ENCODE measurements around the gene NUP210. TPM values are rescaled to one million over a fixed set of nuclear protein-coding genes. Genes with fewer than 3 reads are reported as not detected.

The NUP210 gene
- total and polyA plus RNA-seq, 2 donors (not counting 3 experiments of a cell fraction or from before 2014, with no cell fraction given) = 0.14 to 0.84 TPM

DNA sequence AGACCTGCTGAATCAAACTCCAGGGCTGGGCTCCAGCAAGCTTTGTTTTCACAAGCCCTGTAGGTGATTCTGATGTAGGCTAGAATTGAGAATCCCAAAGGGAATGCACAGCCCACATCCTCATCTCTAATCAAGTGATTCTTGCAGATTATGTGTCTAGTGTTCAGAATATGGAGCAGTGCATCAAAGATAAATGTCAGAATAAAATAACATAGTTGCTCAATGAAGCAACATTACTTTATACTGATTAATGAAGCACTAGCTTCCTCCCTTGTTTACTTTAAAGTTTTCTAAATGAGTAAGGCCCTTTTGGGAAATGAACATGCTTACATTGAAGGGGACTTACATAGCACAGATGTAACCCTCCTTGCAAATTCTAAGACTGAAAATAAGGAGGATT is 39.2 kb downstream of the NUP210 start:
- CTCF ChIA-PET = interaction anchor here (0.6 kb wide), 1 partner anchor 289 kb away, joined by 3 read pairs; no protein-coding TSS in a partner anchor
- intact Hi-C loops (cut with micrococcal nuclease) (no loop called here), dilution Hi-C loops (cut with MboI; ENCODE audit: extremely low pct_ligation_motif_present, low sequenced_read_pairs) (no loop called here)
- Histone ChIP-seq H3K4me1 (ENCODE audit: control insufficient read depth, extremely low read depth, insufficient read depth, low read length) (no peaks in the 10 kb centered on the region), H3K9ac (replicated peaks; ENCODE audit: extremely low read depth, insufficient read depth, low read length) (no peak overlapping the region), H3K4me2 (ENCODE audit: insufficient read depth, low read length) (no peak overlapping the region), H2AFZ (ENCODE audit: low read depth, low read length) (no peak overlapping the region), H3K27me3 (ENCODE audit: control insufficient read depth in 2 of 2, insufficient read depth in 2 of 2, low read length in 2 of 2) (no peaks in the 10 kb centered on the region), H3K9me3 (replicated peaks; ENCODE audit: control insufficient read depth, insufficient read depth, low read length) (no peaks in the 10 kb centered on the region), H3K4me3 (replicated peaks in 1 of 3; ENCODE audit: insufficient read depth in 1 of 3, low read depth in 1 of 3, low read length in 3 of 3) (no peak overlapping the region), H3K79me2 (ENCODE audit: control insufficient read depth, insufficient read depth, low read length) (no peaks in the 10 kb centered on the region), H3K9me1 (replicated peaks; ENCODE audit: control insufficient read depth, extremely low read depth, insufficient read depth, low read length) (no peaks in the 10 kb centered on the region), H4K20me1 (replicated peaks; ENCODE audit: control insufficient read depth, extremely low read depth, insufficient read depth, low read length) (no peaks in the 10 kb centered on the region), H3K27ac (ENCODE audit: insufficient read depth, low read depth, low read length) (no peak overlapping the region), H3K36me3 (ENCODE audit: control insufficient read depth in 2 of 2, extremely low read depth in 1 of 2, insufficient read depth in 2 of 2, low read length in 2 of 2) (no peaks in the 10 kb centered on the region)
- no TSS peak for BruUV-seq (replicated peaks)
- POLR2A ChIA-PET = no interaction called here
- FAIRE-seq (no peak), DNase-seq (ENCODE audit: low read depth, low spot score) (no peak)
- TF ChIP-seq FOS (IDR thresholded peaks at IDR 0.05; ENCODE audit: borderline replicate concordance, insufficient read depth, low read length) = no peak
- TF ChIP-seq, protein P1, sequence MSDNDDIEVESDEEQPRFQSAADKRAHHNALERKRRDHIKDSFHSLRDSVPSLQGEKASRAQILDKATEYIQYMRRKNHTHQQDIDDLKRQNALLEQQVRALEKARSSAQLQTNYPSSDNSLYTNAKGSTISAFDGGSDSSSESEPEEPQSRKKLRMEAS (IDR thresholded peaks at IDR 0.05; ENCODE audit: insufficient read depth, insufficient read length) = no peak
- TF ChIP-seq JUN (IDR thresholded peaks at IDR 0.05; ENCODE audit: borderline replicate concordance, insufficient read depth, insufficient read length, low read depth) = no peak
- no peak for TF ChIP-seq POLR2AphosphoS5 (IDR thresholded peaks at IDR 0.05; ENCODE audit: insufficient read depth, low read depth, low read length)
- TF ChIP-seq, protein P2, sequence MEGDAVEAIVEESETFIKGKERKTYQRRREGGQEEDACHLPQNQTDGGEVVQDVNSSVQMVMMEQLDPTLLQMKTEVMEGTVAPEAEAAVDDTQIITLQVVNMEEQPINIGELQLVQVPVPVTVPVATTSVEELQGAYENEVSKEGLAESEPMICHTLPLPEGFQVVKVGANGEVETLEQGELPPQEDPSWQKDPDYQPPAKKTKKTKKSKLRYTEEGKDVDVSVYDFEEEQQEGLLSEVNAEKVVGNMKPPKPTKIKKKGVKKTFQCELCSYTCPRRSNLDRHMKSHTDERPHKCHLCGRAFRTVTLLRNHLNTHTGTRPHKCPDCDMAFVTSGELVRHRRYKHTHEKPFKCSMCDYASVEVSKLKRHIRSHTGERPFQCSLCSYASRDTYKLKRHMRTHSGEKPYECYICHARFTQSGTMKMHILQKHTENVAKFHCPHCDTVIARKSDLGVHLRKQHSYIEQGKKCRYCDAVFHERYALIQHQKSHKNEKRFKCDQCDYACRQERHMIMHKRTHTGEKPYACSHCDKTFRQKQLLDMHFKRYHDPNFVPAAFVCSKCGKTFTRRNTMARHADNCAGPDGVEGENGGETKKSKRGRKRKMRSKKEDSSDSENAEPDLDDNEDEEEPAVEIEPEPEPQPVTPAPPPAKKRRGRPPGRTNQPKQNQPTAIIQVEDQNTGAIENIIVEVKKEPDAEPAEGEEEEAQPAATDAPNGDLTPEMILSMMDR (IDR thresholded peaks at IDR 0.05; ENCODE audit: extremely low read depth in 1 of 2, insufficient read depth in 1 of 2, low read depth in 1 of 2, low read length in 2 of 2) = no peak
- no peak for TF ChIP-seq EZH2 (IDR thresholded peaks at IDR 0.05; ENCODE audit: borderline replicate concordance, low read depth, low read length, severe bottlenecking)
- no peak for TF ChIP-seq MYC (IDR thresholded peaks at IDR 0.05; ENCODE audit: low read depth, low read length)
- no peak for TF ChIP-seq POLR2A (IDR thresholded peaks at IDR 0.05; ENCODE audit: low read depth, low read length)
- no peak for TF ChIP-seq GATA2 (IDR thresholded peaks at IDR 0.05; ENCODE audit: insufficient read depth, insufficient read length, low read depth, low read length)

Measured in endothelial cell of umbilical vein (primary cell).